Measurements from ENCODE around the gene SH3BP5. TPM values are rescaled to one million over a fixed set of nuclear protein-coding genes. Genes with fewer than 3 reads are reported as not detected.
A peak's percentile ranks its signal among the peaks of the same experiment; 100 is the strongest.

Gene SH3BP5
- total and polyA plus RNA-seq, 12 donors = 119 to 1,158 (median 180) TPM

DNA sequence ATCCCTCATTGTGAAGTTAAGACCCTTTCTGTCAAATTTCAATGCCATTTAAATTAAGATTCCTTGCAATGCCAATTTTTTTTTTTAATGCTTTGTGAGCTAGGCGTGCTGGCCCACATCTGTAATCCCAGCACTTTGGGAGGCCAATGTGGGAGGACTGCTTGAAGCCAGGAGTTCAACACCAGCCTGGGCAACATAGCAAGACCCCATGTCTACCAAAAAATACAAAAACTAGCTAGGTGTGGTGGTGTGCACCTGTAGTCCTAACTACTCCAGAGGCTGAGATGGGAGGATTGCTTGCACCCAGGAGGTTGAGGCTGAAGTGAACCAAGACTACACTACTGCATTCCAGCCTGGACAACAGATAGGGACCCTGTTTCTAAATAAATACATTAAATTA lies 5.6 kb upstream of the SH3BP5 start:
- intact Hi-C loops (cut with DNase I) = loop anchor here in 1 of 2 donors (5.0 kb wide), 1 partner anchor 39 kb away; no protein-coding TSS in a partner anchor
- H3K27me3 ChIP-seq = no peaks in the 10 kb centered on the region
- peaks cover 11 to 23% of the 10 kb centered on the region in 2 donors for H3K4me1 ChIP-seq (replicated peaks in 1 of 2)
- H3K9me3 ChIP-seq (replicated peaks in 1 of 3) = no peaks in the 10 kb centered on the region
- no peak overlapping the region for H3K4me3 ChIP-seq
- no peak for TF ChIP-seq POLR2A (IDR thresholded peaks at IDR 0.05)
- no peak for TF ChIP-seq CTCF (IDR thresholded peaks at IDR 0.05)
- no peak overlapping the region for H3K27ac ChIP-seq
- H3K36me3 ChIP-seq (replicated peaks in 1 of 2) = no peaks in the 10 kb centered on the region
- 87 to 100% (median 92%) methylated on average over 1 of the region's 1 CpG for WGBS, 4 donors
- DNase-seq = no peak

DNA sequence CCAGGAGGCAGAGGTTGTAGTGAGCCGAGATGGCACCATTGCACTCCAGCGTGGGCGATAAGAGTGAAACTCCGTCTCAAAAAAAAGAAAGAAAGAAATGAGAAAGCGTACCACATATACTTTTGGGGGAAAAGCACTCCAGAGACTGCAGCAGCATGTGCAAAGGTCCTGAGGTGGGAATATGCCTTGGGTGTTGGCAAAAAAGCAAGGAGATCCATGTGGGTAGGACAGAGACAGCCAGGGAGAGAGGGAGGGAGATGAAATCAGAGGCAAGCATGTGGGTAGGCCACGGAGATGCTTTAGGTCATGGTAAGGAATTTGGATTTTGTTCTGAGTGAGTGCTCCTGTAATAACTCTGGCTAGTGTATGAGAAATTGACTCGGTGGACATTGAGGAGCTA lies 3.7 kb upstream of the SH3BP5 start:
- intact Hi-C loops (cut with DNase I) = loop anchor here in 1 of 2 donors (5.0 kb wide), 1 partner anchor 41 kb away; no protein-coding TSS in a partner anchor
- TF ChIP-seq CTCF (IDR thresholded peaks at IDR 0.05) (no peak), POLR2A (IDR thresholded peaks at IDR 0.05) (no peak)
- H3K27ac ChIP-seq = no peak overlapping the region
- H3K9me3 ChIP-seq (replicated peaks in 1 of 3) = no peaks in the 10 kb centered on the region
- peaks cover 14 to 29% of the 10 kb centered on the region in 2 donors for H3K4me1 ChIP-seq (replicated peaks in 1 of 2)
- no peak overlapping the region for H3K4me3 ChIP-seq
- no peaks in the 10 kb centered on the region for H3K36me3 ChIP-seq (replicated peaks in 1 of 2)
- no peak for DNase-seq
- H3K27me3 ChIP-seq = no peaks in the 10 kb centered on the region
- WGBS, 4 donors = 88 to 97% (median 94%) methylated on average over 7 of the region's 7 CpGs

- intact Hi-C loops (cut with DNase I) = loop anchor here (5.0 kb wide), 1 partner anchor 67 kb away; no protein-coding TSS in a partner anchor
- TF ChIP-seq CTCF (IDR thresholded peaks at IDR 0.05) (no peak), POLR2A (IDR thresholded peaks at IDR 0.05) (no peak)
These were observed 1.5 kb upstream of the SH3BP5 start for GRCh38 chr3:15333956-15334263.

GRCh38 chr3:15333099-15333955 lies 941 bp upstream of the SH3BP5 start:
- WGBS, 4 donors = 48 to 62% (median 61%) methylated on average over 10 of the region's 10 CpGs
- H3K27ac ChIP-seq = peak overlapping the region; percentile 82 to 100 (median 98)

More at GRCh38 chr3:15333956-15334263, 1.5 kb upstream of the SH3BP5 start:
- Histone ChIP-seq H3K9me3 (replicated peaks in 1 of 3) (no peaks in the 10 kb centered on the region), H3K4me1 (replicated peaks in 1 of 2) (peaks cover 26 to 40% of the 10 kb centered on the region in 2 donors), H3K36me3 (replicated peaks in 1 of 2) (peaks cover 0 to 13% of the 10 kb centered on the region in 2 donors), H3K27ac (peak overlapping the region; percentile 82 to 100 (median 98)), H3K27me3 (no peaks in the 10 kb centered on the region), H3K4me3 (no peak overlapping the region)
- no peak for DNase-seq

More at GRCh38 chr3:15333099-15333955, 941 bp upstream of the SH3BP5 start:
- peak; percentile 83 to 94 (median 90) for DNase-seq
- peak overlapping the region in 1 of 4 donors; percentile 79 for H3K4me3 ChIP-seq
- peaks cover 30 to 46% of the 10 kb centered on the region in 2 donors for H3K4me1 ChIP-seq (replicated peaks in 1 of 2)
- intact Hi-C loops (cut with DNase I) = loop anchor here (5.0 kb wide), 1 partner anchor 66 kb away; no protein-coding TSS in a partner anchor
- peaks cover 0 to 18% of the 10 kb centered on the region in 2 donors for H3K36me3 ChIP-seq (replicated peaks in 1 of 2)
- TF ChIP-seq POLR2A (IDR thresholded peaks at IDR 0.05) = peak in 1 of 2 donors; percentile 63
- no peak for TF ChIP-seq CTCF (IDR thresholded peaks at IDR 0.05)
- H3K27me3 ChIP-seq = no peaks in the 10 kb centered on the region
- no peaks in the 10 kb centered on the region for H3K9me3 ChIP-seq (replicated peaks in 1 of 3)

Measured in adrenal gland (tissue), 12 donors.